ENCODE data around the gene DNAJC5.

DNA sequence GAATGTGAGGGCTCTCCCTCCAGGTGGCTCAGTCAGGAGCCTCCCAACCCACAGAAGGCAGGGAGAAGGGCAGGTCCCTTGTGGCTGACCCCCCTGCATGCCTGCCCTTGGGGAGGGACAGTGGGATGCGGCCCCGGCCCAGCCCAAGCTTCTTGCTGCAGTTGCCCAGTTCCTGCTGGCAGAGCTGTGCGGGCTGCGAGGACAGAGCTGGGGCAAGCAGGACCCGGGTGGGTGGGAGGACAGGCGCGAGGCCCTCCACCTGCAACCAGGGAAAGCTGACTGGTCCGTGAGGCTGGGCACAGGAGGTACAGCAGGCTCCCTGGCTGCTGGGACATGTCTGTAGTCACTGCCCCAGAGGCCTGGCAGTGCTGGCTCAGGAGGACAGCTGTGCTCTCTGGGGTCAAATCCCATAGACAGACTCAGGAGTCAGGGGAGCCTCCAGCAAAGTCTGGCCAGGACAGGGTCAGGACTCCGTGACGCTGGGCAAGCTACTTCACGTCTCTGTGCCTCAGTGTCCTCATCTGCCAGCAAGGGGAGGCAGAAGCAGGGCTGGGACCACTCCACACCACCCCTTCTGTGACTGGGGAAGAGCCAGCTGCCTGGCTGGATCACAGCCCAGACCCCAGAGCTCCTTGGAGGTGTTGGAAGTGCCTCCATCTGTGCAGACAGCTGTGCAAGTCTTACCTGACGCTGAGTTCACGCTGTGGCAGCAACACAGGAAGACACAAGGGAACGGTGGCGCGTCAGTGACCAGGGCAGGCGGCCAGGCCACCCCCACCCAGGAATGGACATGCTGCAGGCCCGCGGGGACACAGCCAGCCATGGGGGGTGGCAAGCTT, 48.3 kb downstream of the DNAJC5 start:
- TF ChIP-seq, protein P1, sequence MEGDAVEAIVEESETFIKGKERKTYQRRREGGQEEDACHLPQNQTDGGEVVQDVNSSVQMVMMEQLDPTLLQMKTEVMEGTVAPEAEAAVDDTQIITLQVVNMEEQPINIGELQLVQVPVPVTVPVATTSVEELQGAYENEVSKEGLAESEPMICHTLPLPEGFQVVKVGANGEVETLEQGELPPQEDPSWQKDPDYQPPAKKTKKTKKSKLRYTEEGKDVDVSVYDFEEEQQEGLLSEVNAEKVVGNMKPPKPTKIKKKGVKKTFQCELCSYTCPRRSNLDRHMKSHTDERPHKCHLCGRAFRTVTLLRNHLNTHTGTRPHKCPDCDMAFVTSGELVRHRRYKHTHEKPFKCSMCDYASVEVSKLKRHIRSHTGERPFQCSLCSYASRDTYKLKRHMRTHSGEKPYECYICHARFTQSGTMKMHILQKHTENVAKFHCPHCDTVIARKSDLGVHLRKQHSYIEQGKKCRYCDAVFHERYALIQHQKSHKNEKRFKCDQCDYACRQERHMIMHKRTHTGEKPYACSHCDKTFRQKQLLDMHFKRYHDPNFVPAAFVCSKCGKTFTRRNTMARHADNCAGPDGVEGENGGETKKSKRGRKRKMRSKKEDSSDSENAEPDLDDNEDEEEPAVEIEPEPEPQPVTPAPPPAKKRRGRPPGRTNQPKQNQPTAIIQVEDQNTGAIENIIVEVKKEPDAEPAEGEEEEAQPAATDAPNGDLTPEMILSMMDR (IDR thresholded peaks at IDR 0.05; ENCODE audit: insufficient read depth, low read length, poor library complexity, severe bottlenecking) = no peak
- TF ChIP-seq EZH2phosphoT487 (conservative IDR thresholded peaks at IDR 0.05; ENCODE audit: low read length) = no peak

Data from SU-DHL-6 (cell line).